ENCODE measurements around the gene CHN1.

The CHN1 gene

DNA sequence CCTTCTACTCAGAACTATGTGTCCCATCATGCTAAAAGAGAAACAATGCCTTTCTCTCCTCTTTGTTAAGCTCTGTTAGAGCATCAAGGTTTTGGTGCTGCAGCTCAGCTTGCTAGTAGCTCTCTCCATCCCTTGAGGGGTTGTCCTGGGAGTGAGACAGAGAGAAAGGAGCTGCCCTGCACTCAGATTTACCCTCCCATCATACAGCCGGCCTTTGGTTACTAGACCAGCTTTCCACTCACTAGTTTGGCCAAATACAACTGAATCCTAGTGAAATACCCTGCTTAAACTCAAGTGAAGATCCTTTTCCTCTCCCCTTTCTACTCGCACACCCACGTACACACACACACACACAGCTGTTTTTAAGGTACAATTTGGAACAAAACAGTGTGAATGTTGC, 2.3 kb upstream of the CHN1 start:
- H3K4me1 ChIP-seq (ENCODE audit: control insufficient read depth, low read length): peaks cover 5% of the 10 kb centered on the region
- no peak overlapping the region for H3K4me2 ChIP-seq (ENCODE audit: low read length)
- H3K9me3 ChIP-seq (ENCODE audit: control insufficient read depth, insufficient read depth, low read length): no peaks in the 10 kb centered on the region
- no peaks in the 10 kb centered on the region for H3K9me2 ChIP-seq (replicated peaks; ENCODE audit: control insufficient read depth, low read length)
- no peaks in the 10 kb centered on the region for H3K36me3 ChIP-seq (ENCODE audit: control insufficient read depth, low read length)
- H3K4me3 ChIP-seq (ENCODE audit: low read length): no peak overlapping the region
- H3K79me2 ChIP-seq (ENCODE audit: control insufficient read depth, low read length): no peaks in the 10 kb centered on the region
- H3F3A ChIP-seq (ENCODE audit: control insufficient read depth, insufficient read depth): no peaks in the 10 kb centered on the region
- peaks cover 63% of the 10 kb centered on the region for H3K27me3 ChIP-seq (ENCODE audit: control insufficient read depth, low read length)
- no peaks in the 10 kb centered on the region for H4K20me1 ChIP-seq (ENCODE audit: control insufficient read depth, insufficient read depth, low read depth, low read length)
- H3K27ac ChIP-seq (ENCODE audit: low read depth, low read length): no peak overlapping the region
- no peak for TF ChIP-seq EZH2phosphoT487 (IDR thresholded peaks at IDR 0.05; ENCODE audit: borderline replicate concordance, low read length)
- TF ChIP-seq, protein P1, sequence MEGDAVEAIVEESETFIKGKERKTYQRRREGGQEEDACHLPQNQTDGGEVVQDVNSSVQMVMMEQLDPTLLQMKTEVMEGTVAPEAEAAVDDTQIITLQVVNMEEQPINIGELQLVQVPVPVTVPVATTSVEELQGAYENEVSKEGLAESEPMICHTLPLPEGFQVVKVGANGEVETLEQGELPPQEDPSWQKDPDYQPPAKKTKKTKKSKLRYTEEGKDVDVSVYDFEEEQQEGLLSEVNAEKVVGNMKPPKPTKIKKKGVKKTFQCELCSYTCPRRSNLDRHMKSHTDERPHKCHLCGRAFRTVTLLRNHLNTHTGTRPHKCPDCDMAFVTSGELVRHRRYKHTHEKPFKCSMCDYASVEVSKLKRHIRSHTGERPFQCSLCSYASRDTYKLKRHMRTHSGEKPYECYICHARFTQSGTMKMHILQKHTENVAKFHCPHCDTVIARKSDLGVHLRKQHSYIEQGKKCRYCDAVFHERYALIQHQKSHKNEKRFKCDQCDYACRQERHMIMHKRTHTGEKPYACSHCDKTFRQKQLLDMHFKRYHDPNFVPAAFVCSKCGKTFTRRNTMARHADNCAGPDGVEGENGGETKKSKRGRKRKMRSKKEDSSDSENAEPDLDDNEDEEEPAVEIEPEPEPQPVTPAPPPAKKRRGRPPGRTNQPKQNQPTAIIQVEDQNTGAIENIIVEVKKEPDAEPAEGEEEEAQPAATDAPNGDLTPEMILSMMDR (IDR thresholded peaks at IDR 0.05; ENCODE audit: low read depth, low read length, poor library complexity, severe bottlenecking): no peak

DNA sequence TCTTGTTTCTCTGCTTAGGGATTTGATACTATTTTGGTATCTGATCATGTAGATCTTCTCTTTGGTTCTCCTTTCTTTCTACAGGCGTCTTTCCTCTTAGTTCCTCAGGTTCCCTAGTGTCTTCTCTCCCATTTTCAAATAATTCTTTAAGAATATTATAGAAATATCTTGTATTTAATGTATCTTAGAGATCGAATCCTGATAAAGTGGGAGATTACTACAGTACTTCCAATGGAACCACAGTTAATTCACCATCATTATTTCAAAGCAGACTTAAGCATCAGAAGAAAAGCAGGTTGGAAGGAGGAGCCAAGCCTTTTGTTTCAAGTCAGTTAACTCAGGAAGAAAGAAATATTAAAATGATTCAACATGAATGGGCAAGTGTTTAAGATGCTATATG, 1.1 kb upstream of the CHN1 start:
- Histone ChIP-seq H3K9me2 (replicated peaks; ENCODE audit: control insufficient read depth, low read length) (no peaks in the 10 kb centered on the region), H3K27ac (ENCODE audit: low read depth, low read length) (no peak overlapping the region), H3K4me2 (ENCODE audit: low read length) (no peak overlapping the region), H3K27me3 (ENCODE audit: control insufficient read depth, low read length) (peaks cover 72% of the 10 kb centered on the region), H4K20me1 (ENCODE audit: control insufficient read depth, insufficient read depth, low read depth, low read length) (no peaks in the 10 kb centered on the region), H3K36me3 (ENCODE audit: control insufficient read depth, low read length) (no peaks in the 10 kb centered on the region), H3K9me3 (ENCODE audit: control insufficient read depth, insufficient read depth, low read length) (no peaks in the 10 kb centered on the region), H3K79me2 (ENCODE audit: control insufficient read depth, low read length) (no peaks in the 10 kb centered on the region), H3F3A (ENCODE audit: control insufficient read depth, insufficient read depth) (no peaks in the 10 kb centered on the region), H3K4me3 (ENCODE audit: low read length) (no peak overlapping the region), H3K4me1 (ENCODE audit: control insufficient read depth, low read length) (peaks cover 5% of the 10 kb centered on the region)
- TF ChIP-seq, protein P1 (IDR thresholded peaks at IDR 0.05; ENCODE audit: low read depth, low read length, poor library complexity, severe bottlenecking): no peak
- no peak for TF ChIP-seq EZH2phosphoT487 (IDR thresholded peaks at IDR 0.05; ENCODE audit: borderline replicate concordance, low read length)

DNA sequence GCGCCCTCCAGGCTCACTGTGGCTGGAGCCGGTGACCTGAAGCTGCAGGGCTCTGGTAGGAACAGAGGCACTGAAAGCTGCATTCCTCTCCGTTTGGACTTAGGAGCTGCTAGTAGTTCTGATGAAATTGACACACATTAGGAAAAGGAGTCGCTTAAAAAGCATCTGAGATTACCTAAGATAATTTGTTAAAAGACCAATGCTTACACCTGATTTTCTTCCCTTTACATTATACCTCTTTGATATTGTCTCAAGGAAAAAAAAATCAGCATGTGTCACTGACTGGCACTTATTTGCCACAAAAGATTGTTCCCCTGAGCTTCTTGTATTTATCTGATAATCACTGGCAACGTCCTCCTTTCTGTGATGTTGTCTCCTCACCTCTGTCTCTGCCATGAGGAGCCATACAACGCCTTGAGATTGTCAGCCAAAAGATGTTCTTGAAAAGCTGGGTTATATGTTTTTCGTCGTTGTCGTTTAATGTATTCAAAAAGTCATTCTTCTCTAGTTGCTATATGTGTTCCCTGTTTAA, 618 bp upstream of the CHN1 start:
- Histone ChIP-seq H3K4me3 (ENCODE audit: low read length) (peak overlapping the region; percentile 71), H3K27me3 (ENCODE audit: control insufficient read depth, low read length) (peaks cover 72% of the 10 kb centered on the region), H3K36me3 (ENCODE audit: control insufficient read depth, low read length) (no peaks in the 10 kb centered on the region), H4K20me1 (ENCODE audit: control insufficient read depth, insufficient read depth, low read depth, low read length) (no peaks in the 10 kb centered on the region), H3K9me2 (replicated peaks; ENCODE audit: control insufficient read depth, low read length) (no peaks in the 10 kb centered on the region), H3K4me2 (ENCODE audit: low read length) (peak overlapping the region; percentile 83), H3K9me3 (ENCODE audit: control insufficient read depth, insufficient read depth, low read length) (no peaks in the 10 kb centered on the region), H3K4me1 (ENCODE audit: control insufficient read depth, low read length) (peaks cover 5% of the 10 kb centered on the region), H3F3A (ENCODE audit: control insufficient read depth, insufficient read depth) (no peaks in the 10 kb centered on the region), H3K79me2 (ENCODE audit: control insufficient read depth, low read length) (no peaks in the 10 kb centered on the region), H3K27ac (ENCODE audit: low read depth, low read length) (no peak overlapping the region)
- no peak for TF ChIP-seq EZH2phosphoT487 (IDR thresholded peaks at IDR 0.05; ENCODE audit: borderline replicate concordance, low read length)
- TF ChIP-seq, protein P1 (IDR thresholded peaks at IDR 0.05; ENCODE audit: low read depth, low read length, poor library complexity, severe bottlenecking): peak; percentile 5

DNA sequence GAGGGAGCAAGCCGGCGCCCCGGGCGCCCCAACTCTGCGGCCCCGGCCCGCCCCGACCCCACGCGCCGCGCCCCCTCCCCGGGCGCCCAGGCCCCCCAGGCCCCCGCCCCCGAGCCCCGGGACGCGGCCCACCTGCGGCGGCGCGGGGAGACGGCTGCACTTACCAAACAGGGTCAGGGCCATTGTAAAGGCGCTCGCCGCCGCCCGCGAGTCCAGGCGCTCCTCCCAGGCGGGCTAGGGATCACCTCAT, 526 bp downstream of the CHN1 start:
- H3K4me1 ChIP-seq (ENCODE audit: control insufficient read depth, low read length): peaks cover 5% of the 10 kb centered on the region
- H3K4me3 ChIP-seq (ENCODE audit: low read length): peak overlapping the region; percentile 71
- TF ChIP-seq, protein P1 (IDR thresholded peaks at IDR 0.05; ENCODE audit: low read depth, low read length, poor library complexity, severe bottlenecking): no peak
- TF ChIP-seq EZH2phosphoT487 (IDR thresholded peaks at IDR 0.05; ENCODE audit: borderline replicate concordance, low read length): no peak
- peaks cover 70% of the 10 kb centered on the region for H3K27me3 ChIP-seq (ENCODE audit: control insufficient read depth, low read length)
- no peaks in the 10 kb centered on the region for H3K9me3 ChIP-seq (ENCODE audit: control insufficient read depth, insufficient read depth, low read length)
- H3K9me2 ChIP-seq (replicated peaks; ENCODE audit: control insufficient read depth, low read length): no peaks in the 10 kb centered on the region
- no peaks in the 10 kb centered on the region for H3K79me2 ChIP-seq (ENCODE audit: control insufficient read depth, low read length)
- H3K36me3 ChIP-seq (ENCODE audit: control insufficient read depth, low read length): no peaks in the 10 kb centered on the region
- H3F3A ChIP-seq (ENCODE audit: control insufficient read depth, insufficient read depth): no peaks in the 10 kb centered on the region
- H3K27ac ChIP-seq (ENCODE audit: low read depth, low read length): no peak overlapping the region
- H4K20me1 ChIP-seq (ENCODE audit: control insufficient read depth, insufficient read depth, low read depth, low read length): no peaks in the 10 kb centered on the region
- peak overlapping the region; percentile 83 for H3K4me2 ChIP-seq (ENCODE audit: low read length)
